ENCODE data around the gene C19orf44.

DNA sequence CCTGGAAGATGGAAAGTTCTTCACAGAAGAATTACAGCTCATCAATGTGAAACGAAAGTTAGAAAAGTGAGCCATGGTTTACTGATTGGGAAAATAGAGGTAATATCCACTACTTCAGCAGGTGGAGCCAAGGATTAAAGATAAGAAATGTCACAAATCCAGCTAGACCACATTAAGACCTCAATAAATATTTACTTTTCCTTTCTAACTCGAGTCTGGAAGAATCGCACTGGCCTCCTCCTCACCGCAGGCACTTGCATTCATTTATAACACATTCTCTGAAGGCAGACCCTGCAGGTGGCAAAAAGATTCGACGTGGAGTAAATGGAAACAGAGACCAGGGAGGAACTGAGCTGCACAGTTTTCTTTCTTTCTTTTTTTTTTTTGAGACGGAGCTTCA, 68.6 kb downstream of the C19orf44 start:
- TF ChIP-seq POLR2A (IDR thresholded peaks at IDR 0.05) (no peak), EP300 (IDR thresholded peaks at IDR 0.05) (no peak)
- TF ChIP-seq, protein P1, sequence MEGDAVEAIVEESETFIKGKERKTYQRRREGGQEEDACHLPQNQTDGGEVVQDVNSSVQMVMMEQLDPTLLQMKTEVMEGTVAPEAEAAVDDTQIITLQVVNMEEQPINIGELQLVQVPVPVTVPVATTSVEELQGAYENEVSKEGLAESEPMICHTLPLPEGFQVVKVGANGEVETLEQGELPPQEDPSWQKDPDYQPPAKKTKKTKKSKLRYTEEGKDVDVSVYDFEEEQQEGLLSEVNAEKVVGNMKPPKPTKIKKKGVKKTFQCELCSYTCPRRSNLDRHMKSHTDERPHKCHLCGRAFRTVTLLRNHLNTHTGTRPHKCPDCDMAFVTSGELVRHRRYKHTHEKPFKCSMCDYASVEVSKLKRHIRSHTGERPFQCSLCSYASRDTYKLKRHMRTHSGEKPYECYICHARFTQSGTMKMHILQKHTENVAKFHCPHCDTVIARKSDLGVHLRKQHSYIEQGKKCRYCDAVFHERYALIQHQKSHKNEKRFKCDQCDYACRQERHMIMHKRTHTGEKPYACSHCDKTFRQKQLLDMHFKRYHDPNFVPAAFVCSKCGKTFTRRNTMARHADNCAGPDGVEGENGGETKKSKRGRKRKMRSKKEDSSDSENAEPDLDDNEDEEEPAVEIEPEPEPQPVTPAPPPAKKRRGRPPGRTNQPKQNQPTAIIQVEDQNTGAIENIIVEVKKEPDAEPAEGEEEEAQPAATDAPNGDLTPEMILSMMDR (IDR thresholded peaks at IDR 0.05) = no peak
